ENCODE data around the gene PRRC2A. TPM values are rescaled to one million over a fixed set of nuclear protein-coding genes. Genes with fewer than 3 reads are reported as not detected.
"Not testable (repeated sequence)": the region's sequence is repeated elsewhere in the genome, so short reads cannot be mapped to it uniquely, and the experiment has no call there.

PRRC2A gene
- total RNA-seq, 3 donors from 2014 or later: 109 to 151 (median 120) TPM

DNA sequence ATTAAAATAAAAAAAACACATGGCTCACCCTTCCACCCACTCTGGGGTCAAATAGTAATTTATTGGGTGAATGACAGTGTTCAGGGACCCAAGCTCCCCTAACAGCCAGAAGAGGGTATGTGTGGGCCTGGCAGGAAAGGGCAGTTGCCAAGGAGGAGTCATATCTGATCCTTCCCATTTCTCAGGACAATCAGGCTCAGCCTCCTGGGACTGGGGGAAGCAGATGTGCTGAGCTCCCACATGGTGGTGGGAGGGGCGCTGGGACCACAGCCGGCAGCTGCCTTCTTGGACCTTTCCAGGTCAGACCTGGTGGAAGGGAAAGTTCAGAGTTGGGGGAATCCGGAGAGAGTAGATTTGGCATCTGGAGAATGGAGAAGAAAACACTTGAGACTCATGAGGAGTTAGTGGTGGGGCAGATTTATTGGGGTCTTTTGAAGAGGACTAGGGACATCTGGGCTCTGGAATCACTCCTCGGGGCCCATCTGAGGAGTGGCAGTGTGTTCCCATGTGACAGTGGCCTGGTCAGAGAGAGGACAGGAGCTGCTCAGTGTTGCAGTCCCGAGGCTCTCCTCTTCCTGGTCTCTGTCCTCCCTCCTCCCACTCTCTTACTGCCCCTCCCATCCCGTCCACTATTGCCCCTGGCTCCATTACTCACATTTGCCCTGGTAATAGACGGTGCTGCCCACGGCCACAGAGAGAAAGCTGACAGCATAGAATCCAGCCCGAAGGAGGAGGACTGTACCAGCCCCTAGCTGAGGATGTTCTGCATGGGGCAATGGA, 31.5 kb upstream of the PRRC2A start:
- H3K9me3 ChIP-seq: no peaks in the 10 kb centered on the region
- H3K4me3 ChIP-seq: no peak overlapping the region
- DNase-seq (no peak), ATAC-seq (no peak)
- H3K4me1 ChIP-seq (ENCODE audit: low read depth): no peaks in the 10 kb centered on the region
- TF ChIP-seq, protein P1, sequence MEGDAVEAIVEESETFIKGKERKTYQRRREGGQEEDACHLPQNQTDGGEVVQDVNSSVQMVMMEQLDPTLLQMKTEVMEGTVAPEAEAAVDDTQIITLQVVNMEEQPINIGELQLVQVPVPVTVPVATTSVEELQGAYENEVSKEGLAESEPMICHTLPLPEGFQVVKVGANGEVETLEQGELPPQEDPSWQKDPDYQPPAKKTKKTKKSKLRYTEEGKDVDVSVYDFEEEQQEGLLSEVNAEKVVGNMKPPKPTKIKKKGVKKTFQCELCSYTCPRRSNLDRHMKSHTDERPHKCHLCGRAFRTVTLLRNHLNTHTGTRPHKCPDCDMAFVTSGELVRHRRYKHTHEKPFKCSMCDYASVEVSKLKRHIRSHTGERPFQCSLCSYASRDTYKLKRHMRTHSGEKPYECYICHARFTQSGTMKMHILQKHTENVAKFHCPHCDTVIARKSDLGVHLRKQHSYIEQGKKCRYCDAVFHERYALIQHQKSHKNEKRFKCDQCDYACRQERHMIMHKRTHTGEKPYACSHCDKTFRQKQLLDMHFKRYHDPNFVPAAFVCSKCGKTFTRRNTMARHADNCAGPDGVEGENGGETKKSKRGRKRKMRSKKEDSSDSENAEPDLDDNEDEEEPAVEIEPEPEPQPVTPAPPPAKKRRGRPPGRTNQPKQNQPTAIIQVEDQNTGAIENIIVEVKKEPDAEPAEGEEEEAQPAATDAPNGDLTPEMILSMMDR (IDR thresholded peaks at IDR 0.05): no peak
- intact Hi-C loops (cut with DNase I, micrococcal nuclease): no loop called here
- H3K36me3 ChIP-seq (ENCODE audit: low read depth): no peaks in the 10 kb centered on the region

DNA sequence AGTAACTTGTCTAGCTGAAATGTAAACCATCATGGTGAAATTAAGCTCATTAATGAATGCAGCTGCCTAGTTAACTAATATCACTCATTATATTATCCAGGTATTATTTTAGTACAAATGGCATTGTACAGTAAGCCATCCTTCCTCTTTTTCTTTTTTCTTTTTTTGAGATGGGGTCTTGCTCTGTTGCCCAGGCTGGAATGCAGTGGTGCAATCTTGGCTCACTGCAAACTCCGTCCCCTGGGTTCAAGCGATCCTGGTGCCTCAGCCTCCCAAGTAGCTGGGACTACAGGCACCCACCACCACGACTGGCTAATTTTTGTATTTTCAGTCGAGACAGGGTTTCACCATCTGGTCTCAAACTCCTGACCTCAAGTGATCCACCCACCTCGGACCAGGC, 29.8 kb upstream of the PRRC2A start:
- not testable (repeated sequence) for H3K36me3 ChIP-seq (ENCODE audit: low read depth); H3K9me3 ChIP-seq; H3K4me3 ChIP-seq; DNase-seq; H3K4me1 ChIP-seq (ENCODE audit: low read depth); ATAC-seq
- intact Hi-C loops (cut with DNase I, micrococcal nuclease): loop anchor here in 1 of 2 donors (5.0 to 10.0 kb wide), 2 partner anchors 43 to 96 kb away; partner anchors contain the start of genes ATP6V1G2, MICB and NFKBIL1

DNA sequence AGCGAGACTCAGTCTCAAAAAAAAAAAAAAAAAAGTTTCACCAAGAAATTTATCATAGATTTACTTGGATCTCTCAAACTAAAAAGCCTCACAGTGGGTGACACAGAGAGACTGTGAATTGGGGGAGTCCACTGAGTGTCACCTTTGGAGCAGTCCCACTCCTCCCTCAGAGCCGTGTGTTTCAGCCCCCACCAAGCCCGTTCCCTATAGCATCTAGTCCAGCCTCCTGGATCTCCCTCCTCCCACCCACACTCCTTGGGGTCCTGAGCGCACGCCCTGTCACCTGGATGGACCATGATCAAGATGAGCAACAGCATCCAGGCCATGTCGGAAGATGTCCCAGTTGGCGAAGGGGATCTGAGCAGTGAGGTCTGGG, 28.1 kb upstream of the PRRC2A start:
- ATAC-seq (no peak), DNase-seq (no peak)
- Histone ChIP-seq H3K36me3 (ENCODE audit: low read depth) (no peaks in the 10 kb centered on the region), H3K4me3 (no peak overlapping the region), H3K9me3 (no peaks in the 10 kb centered on the region), H3K4me1 (ENCODE audit: low read depth) (no peaks in the 10 kb centered on the region)
- intact Hi-C loops (cut with DNase I, micrococcal nuclease): loop anchor here in 1 of 2 donors (5.0 to 10.0 kb wide), 2 partner anchors 45 to 98 kb away; partner anchors contain the start of genes ATP6V1G2, MICB and NFKBIL1
- TF ChIP-seq, protein P1 (IDR thresholded peaks at IDR 0.05): no peak

DNA sequence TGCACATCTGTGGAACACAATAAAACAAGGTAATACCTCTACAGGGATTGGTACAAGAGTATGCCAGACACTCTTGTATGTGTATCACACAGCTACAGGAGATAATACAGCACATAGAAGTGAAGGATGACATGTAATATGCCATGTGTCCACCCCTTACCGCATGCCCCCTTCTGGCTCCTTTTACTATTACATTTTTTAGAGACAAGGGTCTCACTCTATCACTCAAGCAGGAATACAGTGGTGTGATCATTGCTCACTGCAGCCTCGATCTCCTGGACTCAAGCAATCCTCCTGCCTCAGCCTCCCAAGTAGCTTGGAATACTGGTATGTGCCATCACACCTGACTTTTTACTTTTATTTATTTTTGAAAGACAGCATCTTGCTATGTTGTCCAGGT, 23.5 kb upstream of the PRRC2A start:
- DNase-seq (no peak), ATAC-seq (peak; percentile 52)
- Histone ChIP-seq H3K4me3 (no peak overlapping the region), H3K4me1 (ENCODE audit: low read depth) (no peaks in the 10 kb centered on the region), H3K36me3 (ENCODE audit: low read depth) (no peaks in the 10 kb centered on the region), H3K9me3 (no peaks in the 10 kb centered on the region)
- TF ChIP-seq, protein P1 (IDR thresholded peaks at IDR 0.05): no peak
- intact Hi-C loops (cut with DNase I, micrococcal nuclease): loop anchor here (5.0 to 10.0 kb wide), 2 partner anchors 50 to 102 kb away; partner anchors contain the start of genes ATP6V1G2 (in 1 of the 2), MICB (in 1 of the 2) and NFKBIL1 (in 1 of the 2)

DNA sequence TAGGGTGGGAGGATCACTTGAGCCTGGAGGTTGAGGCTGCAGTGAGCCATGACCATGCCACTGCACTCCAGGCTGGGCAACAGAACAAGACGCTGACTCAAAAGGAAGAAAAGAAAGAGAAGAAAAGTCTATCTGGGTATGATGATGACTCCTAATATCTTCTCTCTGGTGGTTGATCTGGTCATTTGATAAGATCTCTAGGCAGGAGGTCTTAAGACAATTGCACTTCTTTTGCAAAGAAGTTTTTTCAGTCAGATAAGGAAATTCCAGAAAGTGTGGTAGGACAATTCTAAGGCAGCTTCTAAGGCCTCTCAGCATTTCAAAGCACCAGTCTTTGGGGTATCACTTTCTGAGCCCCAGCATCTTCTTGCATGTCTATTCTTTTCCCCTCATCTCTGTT, 13.2 kb upstream of the PRRC2A start:
- Histone ChIP-seq H3K36me3 (ENCODE audit: low read depth) (no peaks in the 10 kb centered on the region), H3K9me3 (no peaks in the 10 kb centered on the region), H3K4me1 (ENCODE audit: low read depth) (no peaks in the 10 kb centered on the region), H3K4me3 (no peak overlapping the region)
- intact Hi-C loops (cut with DNase I, micrococcal nuclease): no loop called here
- no peak for ATAC-seq
- TF ChIP-seq, protein P1 (IDR thresholded peaks at IDR 0.05): no peak
- no peak for DNase-seq
